Measurements from ENCODE around the gene TMEM9B. TPM values are rescaled to one million over a fixed set of nuclear protein-coding genes. Genes with fewer than 3 reads are reported as not detected.

The TMEM9B gene
- total and polyA plus RNA-seq, 9 of the 15 experiments (the other 6 are each of a cell fraction or from before 2014, with no cell fraction given): 7.7 to 20.0 (median 14.0) TPM

- TF ChIP-seq ZNF655 (CRISPR knock-in tag; IDR thresholded peaks at IDR 0.05) (no peak), ESRRA (IDR thresholded peaks at IDR 0.05; ENCODE audit: borderline replicate concordance, low read depth) (no peak), CHD1 (IDR thresholded peaks at IDR 0.05; ENCODE audit: low read length) (no peak), PHB (CRISPR knock-in tag; IDR thresholded peaks at IDR 0.05) (no peak), HDAC1 (IDR thresholded peaks at IDR 0.05) (peak in 1 of 2 experiments; percentile 23; a peak in 1 of 4 replicates), SMARCA4 (IDR thresholded peaks at IDR 0.05) (peak; percentile 46; the same call in 1 of the 2 replicates), WHSC1 (IDR thresholded peaks at IDR 0.05; ENCODE audit: low read length) (no peak), CTBP1 (IDR thresholded peaks at IDR 0.05; ENCODE audit: borderline replicate concordance) (peak; percentile 34; the same call in 1 of the 2 replicates), MEIS2 (IDR thresholded peaks at IDR 0.05; ENCODE audit: partially characterized antibody) (peak; percentile 38), PBX2 (CRISPR knock-in tag; IDR thresholded peaks at IDR 0.05; ENCODE audit: low read depth) (no peak), PBX2 (tag; conservative IDR thresholded peaks at IDR 0.05; ENCODE audit: low read depth) (peak; percentile 29; the same call in 1 of the 2 replicates), CCNT2 (IDR thresholded peaks at IDR 0.05; ENCODE audit: borderline replicate concordance, extremely low read depth, insufficient read length, low read depth, low read length) (no peak), ATF3 (IDR thresholded peaks at IDR 0.05) (peak; percentile 57; the same call in 1 of the 2 replicates), ATF3 (CRISPR knock-in tag; conservative IDR thresholded peaks at IDR 0.05) (no peak), GABPA (tag; conservative IDR thresholded peaks at IDR 0.05; ENCODE audit: low read depth) (no peak), FOSL1 (tag; conservative IDR thresholded peaks at IDR 0.05) (peak; percentile 77), ZNF584 (CRISPR knock-in tag; IDR thresholded peaks at IDR 0.05; ENCODE audit: low read depth) (no peak), KDM1A (IDR thresholded peaks at IDR 0.05) (peak; percentile 64 to 72; a peak in 3 of 4 replicates), BDP1 (IDR thresholded peaks at IDR 0.05; ENCODE audit: insufficient read depth, insufficient read length) (no peak)
Measured at GRCh38 chr11:8934742-8935488, 29.3 kb downstream of the TMEM9B start (continued).

Measured in K562 (cell line).